Measurements from ENCODE around the gene CSTPP1. TPM values are rescaled to one million over a fixed set of nuclear protein-coding genes. Genes with fewer than 3 reads are reported as not detected.
"Not testable (repeated sequence)": the region's sequence is repeated elsewhere in the genome, so short reads cannot be mapped to it uniquely, and the experiment has no call there.

CSTPP1 gene
- total RNA-seq, 1 experiment from 2014 or later: 88.3 TPM

DNA sequence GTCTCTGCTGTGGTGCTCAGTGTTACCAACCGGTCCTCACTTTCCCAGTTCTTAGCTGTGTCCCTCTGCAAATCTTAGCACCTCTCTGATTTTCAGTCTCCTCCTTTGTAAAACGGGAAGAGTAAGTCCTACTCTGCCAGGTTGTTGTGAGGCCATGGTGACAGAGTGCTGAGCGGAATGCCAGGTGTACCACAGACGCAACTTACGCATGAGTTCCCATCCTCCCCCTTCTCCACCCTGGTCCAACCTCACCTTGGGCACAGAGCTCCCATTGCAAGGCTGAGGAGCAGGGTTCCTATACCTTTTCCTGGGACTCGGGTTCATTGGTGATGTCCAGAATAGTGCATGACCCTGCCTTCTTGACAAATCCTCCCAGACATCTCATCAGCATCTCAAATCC is 270.9 kb downstream of the CSTPP1 start:
- Histone ChIP-seq H2AFZ (no peak overlapping the region), H3K9me3 (ENCODE audit: insufficient read depth, low read depth) (no peaks in the 10 kb centered on the region), H3K4me1 (replicated peaks; ENCODE audit: insufficient read depth) (peaks cover 20% of the 10 kb centered on the region), H3F3A (ENCODE audit: insufficient read depth, low read depth) (peaks cover 23% of the 10 kb centered on the region), H3K27ac (no peak overlapping the region), H4K20me1 (ENCODE audit: insufficient read depth) (no peaks in the 10 kb centered on the region), H3K27me3 (ENCODE audit: insufficient read depth, low read depth) (no peaks in the 10 kb centered on the region), H3K4me2 (no peak overlapping the region), H3K9me2 (ENCODE audit: insufficient read depth) (no peaks in the 10 kb centered on the region), H3K36me3 (ENCODE audit: low read depth) (no peaks in the 10 kb centered on the region), H3K4me3 (no peak overlapping the region), H3K79me2 (ENCODE audit: low read depth) (no peaks in the 10 kb centered on the region)
- ChIA-PET CTCF (interaction anchor here (0.6 kb wide), 1 partner anchor 840 kb away, joined by 7 read pairs; no protein-coding TSS in a partner anchor), POLR2A (ENCODE audit: unreplicated experiment) (interaction anchor here (0.6 kb wide), 2 partner anchors 21 to 22 kb away, joined by 4 to 8 read pairs; no protein-coding TSS in a partner anchor)
- no TSS peak for BruUV-seq (replicated peaks)
- intact Hi-C loops (cut with micrococcal nuclease; ENCODE audit: unreplicated experiment): no loop called here
- DNase-seq: no peak
- TF ChIP-seq, protein P1, sequence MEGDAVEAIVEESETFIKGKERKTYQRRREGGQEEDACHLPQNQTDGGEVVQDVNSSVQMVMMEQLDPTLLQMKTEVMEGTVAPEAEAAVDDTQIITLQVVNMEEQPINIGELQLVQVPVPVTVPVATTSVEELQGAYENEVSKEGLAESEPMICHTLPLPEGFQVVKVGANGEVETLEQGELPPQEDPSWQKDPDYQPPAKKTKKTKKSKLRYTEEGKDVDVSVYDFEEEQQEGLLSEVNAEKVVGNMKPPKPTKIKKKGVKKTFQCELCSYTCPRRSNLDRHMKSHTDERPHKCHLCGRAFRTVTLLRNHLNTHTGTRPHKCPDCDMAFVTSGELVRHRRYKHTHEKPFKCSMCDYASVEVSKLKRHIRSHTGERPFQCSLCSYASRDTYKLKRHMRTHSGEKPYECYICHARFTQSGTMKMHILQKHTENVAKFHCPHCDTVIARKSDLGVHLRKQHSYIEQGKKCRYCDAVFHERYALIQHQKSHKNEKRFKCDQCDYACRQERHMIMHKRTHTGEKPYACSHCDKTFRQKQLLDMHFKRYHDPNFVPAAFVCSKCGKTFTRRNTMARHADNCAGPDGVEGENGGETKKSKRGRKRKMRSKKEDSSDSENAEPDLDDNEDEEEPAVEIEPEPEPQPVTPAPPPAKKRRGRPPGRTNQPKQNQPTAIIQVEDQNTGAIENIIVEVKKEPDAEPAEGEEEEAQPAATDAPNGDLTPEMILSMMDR (conservative IDR thresholded peaks at IDR 0.05): no peak
- no peak for TF ChIP-seq EZH2 (IDR thresholded peaks at IDR 0.05; ENCODE audit: low read depth)

DNA sequence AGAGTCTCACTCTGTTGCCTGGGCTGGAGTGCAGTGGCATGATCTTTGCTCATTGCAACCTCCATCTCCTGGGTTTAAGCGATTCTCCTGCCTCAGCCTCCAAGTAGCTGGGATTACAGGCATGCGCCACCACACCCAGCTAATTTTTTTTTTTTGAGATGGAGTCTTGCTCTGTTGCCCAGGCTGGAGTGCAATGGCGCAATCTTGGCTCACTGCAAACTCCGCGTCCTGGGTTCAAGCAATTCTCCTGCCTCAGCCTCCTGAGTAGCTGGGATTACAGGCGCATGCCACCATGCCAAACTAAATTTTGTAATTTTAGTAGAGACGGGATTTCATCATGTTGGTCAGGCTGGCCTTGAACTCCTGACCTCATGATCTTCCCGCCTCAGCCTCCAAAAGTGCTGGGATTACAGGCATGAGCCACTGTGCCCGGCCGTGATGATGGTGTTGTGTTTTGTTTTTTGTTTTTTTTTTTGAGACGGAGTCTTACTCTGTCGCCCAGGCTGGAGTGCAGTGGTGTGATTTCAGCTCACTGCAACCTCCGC is 271.5 kb downstream of the CSTPP1 start:
- DNase-seq; H3K4me2 ChIP-seq; intact Hi-C loops (cut with micrococcal nuclease; ENCODE audit: unreplicated experiment); H3K27me3 ChIP-seq (ENCODE audit: insufficient read depth, low read depth); H4K20me1 ChIP-seq (ENCODE audit: insufficient read depth); H3K79me2 ChIP-seq (ENCODE audit: low read depth); H3K27ac ChIP-seq; H3K9me2 ChIP-seq (ENCODE audit: insufficient read depth); H3K9me3 ChIP-seq (ENCODE audit: insufficient read depth, low read depth); H3K4me3 ChIP-seq; BruUV-seq (replicated peaks); H3K36me3 ChIP-seq (ENCODE audit: low read depth); H2AFZ ChIP-seq: not testable (repeated sequence)
- CTCF ChIA-PET: interaction anchor here (0.6 kb wide), 1 partner anchor 839 kb away, joined by 7 read pairs; no protein-coding TSS in a partner anchor
- Histone ChIP-seq H3F3A (ENCODE audit: insufficient read depth, low read depth) (peaks cover 23% of the 10 kb centered on the region), H3K4me1 (replicated peaks; ENCODE audit: insufficient read depth) (peaks cover 23% of the 10 kb centered on the region)
- POLR2A ChIA-PET (ENCODE audit: unreplicated experiment): interaction anchor here (0.6 kb wide), 1 partner anchor 21 kb away, joined by 8 read pairs; no protein-coding TSS in a partner anchor

DNA sequence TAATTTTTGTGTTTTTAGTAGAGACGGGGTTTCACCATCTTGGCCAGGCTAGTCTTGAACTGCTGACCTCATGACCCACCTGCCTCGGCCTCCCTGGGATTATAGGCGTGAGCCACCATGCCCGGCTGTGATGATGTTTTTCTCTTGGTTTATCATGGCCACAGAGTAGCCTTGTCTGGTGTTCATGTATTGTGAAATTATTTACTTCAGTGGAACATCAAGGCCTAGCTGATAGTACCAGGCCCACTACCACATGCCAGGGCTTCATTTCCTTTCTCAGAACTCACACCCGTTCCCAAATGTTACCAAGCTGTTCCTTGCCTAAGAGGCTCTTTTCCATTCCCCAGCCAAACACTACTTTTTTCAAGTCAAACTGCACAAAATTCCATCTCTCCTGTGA is 272.1 kb downstream of the CSTPP1 start:
- CTCF ChIA-PET: no interaction called here
- H3K4me3 ChIP-seq: no peak overlapping the region
- POLR2A ChIA-PET (ENCODE audit: unreplicated experiment): no interaction called here

More for the DNA sequence above, 272.1 kb downstream of the CSTPP1 start:
- no peaks in the 10 kb centered on the region for H3K27me3 ChIP-seq (ENCODE audit: insufficient read depth, low read depth)
- peaks cover 21% of the 10 kb centered on the region for H3F3A ChIP-seq (ENCODE audit: insufficient read depth, low read depth)
- no peak overlapping the region for H3K4me2 ChIP-seq
- no peak overlapping the region for H3K27ac ChIP-seq
- no peaks in the 10 kb centered on the region for H3K9me3 ChIP-seq (ENCODE audit: insufficient read depth, low read depth)
- intact Hi-C loops (cut with micrococcal nuclease; ENCODE audit: unreplicated experiment): no loop called here
- no peaks in the 10 kb centered on the region for H3K9me2 ChIP-seq (ENCODE audit: insufficient read depth)
- H4K20me1 ChIP-seq (ENCODE audit: insufficient read depth): no peaks in the 10 kb centered on the region
- no peaks in the 10 kb centered on the region for H3K36me3 ChIP-seq (ENCODE audit: low read depth)
- no peak for DNase-seq
- no peaks in the 10 kb centered on the region for H3K79me2 ChIP-seq (ENCODE audit: low read depth)
- no TSS peak for BruUV-seq (replicated peaks)
- no peak for TF ChIP-seq EZH2 (IDR thresholded peaks at IDR 0.05; ENCODE audit: low read depth)
- TF ChIP-seq, protein P1 (conservative IDR thresholded peaks at IDR 0.05): no peak
- peaks cover 24% of the 10 kb centered on the region for H3K4me1 ChIP-seq (replicated peaks; ENCODE audit: insufficient read depth)
- no peak overlapping the region for H2AFZ ChIP-seq

Small RNA genes within 50 kb of the gene (microRNA-seq; reads per million reads assigned to microRNA genes)
- not detected for gene MIR6745 (ENCODE audit: borderline number of aligned reads, borderline replicate concordance)

Other genes starting within 250 kb of the CSTPP1 start
- 60.3 and 64.2 TPM in 2 replicates for gene ARHGAP1, start 236.1 kb upstream of the CSTPP1 start, total RNA-seq (2021)
- gene ZNF408, start 235.7 kb upstream of the CSTPP1 start, total RNA-seq (2021): 13.8 and 16.2 TPM in 2 replicates
- gene F2, start 217.5 kb upstream of the CSTPP1 start, total RNA-seq (2021): 0.20 TPM in 1 of 2 replicates, not detected in the other
- 155 and 195 TPM in 2 replicates for gene CKAP5, start 90.5 kb upstream of the CSTPP1 start, total RNA-seq (2021)
- gene LRP4, start 18.2 kb upstream of the CSTPP1 start, total RNA-seq (2021): 9.6 and 15.7 TPM in 2 replicates
- 122 and 130 TPM in 2 replicates for gene ARFGAP2, start 240.1 kb downstream of the CSTPP1 start, total RNA-seq (2021)
- gene PACSIN3, start 249.7 kb downstream of the CSTPP1 start, total RNA-seq (2021): 113 and 114 TPM in 2 replicates